Measurements from ENCODE around the gene DDX54. TPM values are rescaled to one million over a fixed set of nuclear protein-coding genes. Genes with fewer than 3 reads are reported as not detected.

DDX54 gene
- total RNA-seq, 1 experiment from 2014 or later, result 101 TPM

- CTCF ChIA-PET, result interaction anchor here (0.5 kb wide), 1 partner anchor 9 kb away, joined by 5 read pairs; no protein-coding TSS in a partner anchor
- Histone ChIP-seq H3K27me3 (ENCODE audit: control insufficient read depth, insufficient read depth, low read length) (no peaks in the 10 kb centered on the region), H3K9me3 (ENCODE audit: control insufficient read depth, insufficient read depth, low read depth, low read length) (no peaks in the 10 kb centered on the region), H3K4me3 (ENCODE audit: low read depth in 2 of 2, low read length in 2 of 2) (no peak overlapping the region), H3K4me1 (ENCODE audit: control insufficient read depth, insufficient read depth, low read length) (0 out of 2 replicates have a peak, but pooled peaks cover 5% of the 10 kb centered on the region), H3K36me3 (ENCODE audit: control insufficient read depth, insufficient read depth, low read length) (no peaks in the 10 kb centered on the region; the same call in 1 of the 2 replicates), H3K27ac (ENCODE audit: low read length) (no peak overlapping the region)
- in situ Hi-C loops (cut with HindIII; ENCODE audit: low pct_unique_long_range_greater_than_20kb, low sequenced_read_pairs), result no loop called here
- TF ChIP-seq REST (IDR thresholded peaks at IDR 0.05; ENCODE audit: insufficient read depth in 1 of 2, low read depth in 2 of 2, low read length in 1 of 2) (0 out of 4 replicates have a peak, but pooled peaks of 1 of the 2 experiments have one; percentile 6), SIN3A (IDR thresholded peaks at IDR 0.05; ENCODE audit: borderline replicate concordance, insufficient read depth, low read depth, low read length) (no peak)
- intact Hi-C loops (cut with micrococcal nuclease; ENCODE audit: unreplicated experiment), result no loop called here
- BruUV-seq (replicated peaks), result no TSS peak
- POLR2A ChIA-PET, result no interaction called here
- ATAC-seq, result no peak
- no peak for DNase-seq (ENCODE audit: low read depth, low spot score)
Observed at GRCh38 chr12:113232089-113232839, 47.0 kb upstream of the DDX54 start.

GRCh38 chr12:113231235-113232088 is 46.2 kb upstream of the DDX54 start:
- no peak for TF ChIP-seq SIN3A (IDR thresholded peaks at IDR 0.05; ENCODE audit: borderline replicate concordance, insufficient read depth, low read depth, low read length)
- no peak for TF ChIP-seq POLR2AphosphoS5 (IDR thresholded peaks at IDR 0.05; ENCODE audit: low read depth, low read length)
- TF ChIP-seq REST (IDR thresholded peaks at IDR 0.05; ENCODE audit: insufficient read depth in 1 of 2, low read depth in 2 of 2, low read length in 1 of 2), result no peak
- TF ChIP-seq CTCF (IDR thresholded peaks at IDR 0.05), result no peak
- TF ChIP-seq TCF7L2 (IDR thresholded peaks at IDR 0.05; ENCODE audit: low read depth, low read length), result no peak
- DNase-seq (ENCODE audit: low read depth, low spot score) (no peak), ATAC-seq (peak; percentile 22; the same call in 1 of the 2 replicates)
- H3K27me3 ChIP-seq (ENCODE audit: control insufficient read depth, insufficient read depth, low read length), result no peaks in the 10 kb centered on the region
- BruUV-seq (replicated peaks), result no TSS peak
- no peaks in the 10 kb centered on the region for H3K9me3 ChIP-seq (ENCODE audit: control insufficient read depth, insufficient read depth, low read depth, low read length)
- no peak overlapping the region for H3K4me3 ChIP-seq (ENCODE audit: low read depth in 2 of 2, low read length in 2 of 2)
- in situ Hi-C loops (cut with HindIII; ENCODE audit: low pct_unique_long_range_greater_than_20kb, low sequenced_read_pairs), result no loop called here
- ChIA-PET POLR2A (no interaction called here), CTCF (no interaction called here)
- H3K36me3 ChIP-seq (ENCODE audit: control insufficient read depth, insufficient read depth, low read length), result no peaks in the 10 kb centered on the region; the same call in 1 of the 2 replicates
- 0 out of 2 replicates have a peak, but pooled peaks cover 5% of the 10 kb centered on the region for H3K4me1 ChIP-seq (ENCODE audit: control insufficient read depth, insufficient read depth, low read length)
- intact Hi-C loops (cut with micrococcal nuclease; ENCODE audit: unreplicated experiment), result no loop called here
- H3K27ac ChIP-seq (ENCODE audit: low read length), result no peak overlapping the region; the same call in 1 of the 2 replicates
